Measurements from ENCODE around the gene MBTPS1.

The MBTPS1 gene

GRCh38 chr16:84116720-84117493 is at the start of gene MBTPS1:
TSS of gene MBTPS1 (minus strand) at chr16:84116942. CDS start at chr16:84101783, 15,159 bp downstream.
- peak; percentile 79 for DNase-seq

- no peak for DNase-seq
Measured at GRCh38 chr16:84165746-84166145, 49.0 kb upstream of the MBTPS1 start.

- DNase-seq, result no peak
Measured at GRCh38 chr16:84161801-84162200, 45.1 kb upstream of the MBTPS1 start.

GRCh38 chr16:84161037-84161436 is 44.3 kb upstream of the MBTPS1 start:
- DNase-seq, result no peak

GRCh38 chr16:84159800-84160199 is 43.1 kb upstream of the MBTPS1 start:
- DNase-seq, result no peak

GRCh38 chr16:84159007-84159406 is 42.3 kb upstream of the MBTPS1 start:
- no peak for DNase-seq

GRCh38 chr16:84156342-84156784 is 39.6 kb upstream of the MBTPS1 start:
- no peak for DNase-seq

GRCh38 chr16:84155771-84156170 is 39.0 kb upstream of the MBTPS1 start:
- DNase-seq, result no peak

GRCh38 chr16:84155226-84155625 is 38.5 kb upstream of the MBTPS1 start:
- DNase-seq, result no peak

- DNase-seq, result no peak
Measured at GRCh38 chr16:84153660-84154214, 37.0 kb upstream of the MBTPS1 start.

- DNase-seq, result no peak
Measured at GRCh38 chr16:84150926-84151325, 34.2 kb upstream of the MBTPS1 start.

GRCh38 chr16:84144859-84145639 is 28.3 kb upstream of the MBTPS1 start, which contains the start of the genes DNAAF1 and HSDL1:
TSS of gene DNAAF1 (plus strand) at chr16:84145308. CDS start at chr16:84145441, 133 bp downstream.
TSS of gene HSDL1 (minus strand) at chr16:84145177. CDS start at chr16:84131321, 13,856 bp downstream.
- DNase-seq, result peak; percentile 44

GRCh38 chr16:84144209-84144858 is 27.6 kb upstream of the MBTPS1 start:
- DNase-seq, result no peak

GRCh38 chr16:84143784-84144199 is 27.1 kb upstream of the MBTPS1 start:
- no peak for DNase-seq

- DNase-seq, result no peak
Measured at GRCh38 chr16:84143081-84143480, 26.3 kb upstream of the MBTPS1 start.

GRCh38 chr16:84141143-84141670 is 24.5 kb upstream of the MBTPS1 start:
- DNase-seq, result no peak

GRCh38 chr16:84139628-84140258 is 23.0 kb upstream of the MBTPS1 start:
- DNase-seq, result no peak

GRCh38 chr16:84138824-84139627 is 22.3 kb upstream of the MBTPS1 start:
- peak; percentile 22 for DNase-seq

- DNase-seq, result no peak
Measured at GRCh38 chr16:84138500-84138823, 21.7 kb upstream of the MBTPS1 start.

GRCh38 chr16:84137769-84138357 is 21.1 kb upstream of the MBTPS1 start:
- no peak for DNase-seq

GRCh38 chr16:84137287-84137686 is 20.5 kb upstream of the MBTPS1 start:
- no peak for DNase-seq

Data from NCI-H748 treated with DMSO at 0.1 percent for 48 hours (cell line).